ENCODE data around the gene FLVCR2. TPM values are rescaled to one million over a fixed set of nuclear protein-coding genes. Genes with fewer than 3 reads are reported as not detected.

Gene FLVCR2
- total RNA-seq, 2 donors from 2014 or later, result 6.2 to 8.9 TPM

GRCh38 chr14:75640876-75641275 is 62.5 kb downstream of the FLVCR2 start:
- Mint-ChIP-seq H3K27ac (no peak overlapping the region), H3K36me3 (ENCODE audit: low read depth) (peaks cover 47% of the 10 kb centered on the region), H3K4me3 (no peak overlapping the region), H3K4me1 (peaks cover 1% of the 10 kb centered on the region), H3K27me3 (ENCODE audit: insufficient read depth) (peaks cover 13% of the 10 kb centered on the region), H3K9me3 (no peaks in the 10 kb centered on the region)
- H3K9ac ChIP-seq (ENCODE audit: extremely low read depth, low read length, poor library complexity, severe bottlenecking), result no peak overlapping the region
- 89 to 90% methylated on average over 2 to 3 of the region's 3 CpGs for WGBS, 2 experiments (ENCODE audit: insufficient coverage in 1 of 2, insufficient read length in 1 of 2)
- no peak overlapping the region for H3K27ac ChIP-seq (ENCODE audit: low read depth, low read length)
- no peak for DNase-seq
- no peak overlapping the region for H3K4me3 ChIP-seq (ENCODE audit: low read length)
- H3K36me3 ChIP-seq (ENCODE audit: control insufficient read depth, insufficient read depth, low read length), result peaks cover 44% of the 10 kb centered on the region
- H3K27me3 ChIP-seq (ENCODE audit: control insufficient read depth, insufficient read depth, low read length, poor library complexity, severe bottlenecking), result no peaks in the 10 kb centered on the region
- H3K9me3 ChIP-seq (ENCODE audit: control insufficient read depth, low read length), result no peaks in the 10 kb centered on the region
- TF ChIP-seq, protein P1, sequence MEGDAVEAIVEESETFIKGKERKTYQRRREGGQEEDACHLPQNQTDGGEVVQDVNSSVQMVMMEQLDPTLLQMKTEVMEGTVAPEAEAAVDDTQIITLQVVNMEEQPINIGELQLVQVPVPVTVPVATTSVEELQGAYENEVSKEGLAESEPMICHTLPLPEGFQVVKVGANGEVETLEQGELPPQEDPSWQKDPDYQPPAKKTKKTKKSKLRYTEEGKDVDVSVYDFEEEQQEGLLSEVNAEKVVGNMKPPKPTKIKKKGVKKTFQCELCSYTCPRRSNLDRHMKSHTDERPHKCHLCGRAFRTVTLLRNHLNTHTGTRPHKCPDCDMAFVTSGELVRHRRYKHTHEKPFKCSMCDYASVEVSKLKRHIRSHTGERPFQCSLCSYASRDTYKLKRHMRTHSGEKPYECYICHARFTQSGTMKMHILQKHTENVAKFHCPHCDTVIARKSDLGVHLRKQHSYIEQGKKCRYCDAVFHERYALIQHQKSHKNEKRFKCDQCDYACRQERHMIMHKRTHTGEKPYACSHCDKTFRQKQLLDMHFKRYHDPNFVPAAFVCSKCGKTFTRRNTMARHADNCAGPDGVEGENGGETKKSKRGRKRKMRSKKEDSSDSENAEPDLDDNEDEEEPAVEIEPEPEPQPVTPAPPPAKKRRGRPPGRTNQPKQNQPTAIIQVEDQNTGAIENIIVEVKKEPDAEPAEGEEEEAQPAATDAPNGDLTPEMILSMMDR (conservative IDR thresholded peaks at IDR 0.05), result no peak
- no peaks in the 10 kb centered on the region for H3K4me1 ChIP-seq (ENCODE audit: control insufficient read depth, insufficient read depth, low read length)

GRCh38 chr14:75643985-75644384 is 65.6 kb downstream of the FLVCR2 start:
- Histone ChIP-seq H3K36me3 (ENCODE audit: control insufficient read depth, insufficient read depth, low read length) (peaks cover 45% of the 10 kb centered on the region), H3K9ac (ENCODE audit: extremely low read depth, low read length, poor library complexity, severe bottlenecking) (no peak overlapping the region), H3K4me3 (ENCODE audit: low read length) (no peak overlapping the region), H3K4me1 (ENCODE audit: control insufficient read depth, insufficient read depth, low read length) (peaks cover 14% of the 10 kb centered on the region), H3K27ac (ENCODE audit: low read depth, low read length) (no peak overlapping the region), H3K27me3 (ENCODE audit: control insufficient read depth, insufficient read depth, low read length, poor library complexity, severe bottlenecking) (no peaks in the 10 kb centered on the region), H3K9me3 (ENCODE audit: control insufficient read depth, low read length) (no peaks in the 10 kb centered on the region)
- Mint-ChIP-seq H3K27me3 (ENCODE audit: insufficient read depth) (peaks cover 10% of the 10 kb centered on the region), H3K4me3 (no peak overlapping the region), H3K36me3 (ENCODE audit: low read depth) (peaks cover 35% of the 10 kb centered on the region), H3K9me3 (no peaks in the 10 kb centered on the region), H3K4me1 (peaks cover 24% of the 10 kb centered on the region), H3K27ac (no peak overlapping the region)
- DNase-seq, result no peak
- TF ChIP-seq, protein P1 (conservative IDR thresholded peaks at IDR 0.05), result no peak
- WGBS, 2 experiments (ENCODE audit: insufficient coverage in 1 of 2, insufficient read length in 1 of 2), result 83 to 92% methylated on average over 1 to 4 of the region's 4 CpGs

DNA sequence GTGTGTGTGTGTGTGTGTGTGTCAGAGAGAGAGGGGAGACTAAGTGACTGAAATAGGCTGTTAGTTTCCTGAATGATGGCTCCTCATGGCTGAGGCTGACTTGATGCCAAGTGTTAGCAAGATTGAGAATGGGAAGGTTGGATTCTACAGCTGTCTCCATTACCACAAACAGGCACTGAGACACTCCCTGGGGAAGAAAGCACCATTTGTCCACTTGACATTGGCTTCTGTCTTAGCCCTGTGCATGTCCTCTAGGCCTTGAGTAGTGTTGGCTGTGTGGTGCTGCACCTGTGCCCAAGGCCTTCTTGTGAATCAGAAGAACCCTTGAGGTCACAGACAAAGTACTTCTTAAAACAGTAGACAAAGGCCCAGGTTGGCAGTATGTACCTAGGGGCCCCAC is 66.6 kb downstream of the FLVCR2 start:
- H3K4me3 ChIP-seq (ENCODE audit: low read length), result no peak overlapping the region
- peaks cover 14% of the 10 kb centered on the region for H3K4me1 ChIP-seq (ENCODE audit: control insufficient read depth, insufficient read depth, low read length)
- TF ChIP-seq, protein P1 (conservative IDR thresholded peaks at IDR 0.05), result no peak
- Mint-ChIP-seq H3K27ac (no peak overlapping the region), H3K4me3 (no peak overlapping the region), H3K4me1 (peaks cover 27% of the 10 kb centered on the region), H3K27me3 (ENCODE audit: insufficient read depth) (peaks cover 10% of the 10 kb centered on the region), H3K9me3 (peaks cover 5% of the 10 kb centered on the region), H3K36me3 (ENCODE audit: low read depth) (peaks cover 38% of the 10 kb centered on the region)
- H3K9me3 ChIP-seq (ENCODE audit: control insufficient read depth, low read length), result peaks cover 9% of the 10 kb centered on the region
- H3K36me3 ChIP-seq (ENCODE audit: control insufficient read depth, insufficient read depth, low read length), result peaks cover 48% of the 10 kb centered on the region
- no peak overlapping the region for H3K27ac ChIP-seq (ENCODE audit: low read depth, low read length)
- H3K9ac ChIP-seq (ENCODE audit: extremely low read depth, low read length, poor library complexity, severe bottlenecking), result no peak overlapping the region
- no peaks in the 10 kb centered on the region for H3K27me3 ChIP-seq (ENCODE audit: control insufficient read depth, insufficient read depth, low read length, poor library complexity, severe bottlenecking)
- no peak for DNase-seq

Data from endodermal cell (in vitro differentiated cells).